Neural cell (in vitro differentiated cells): ENCODE results near the gene RBM5. TPM values are rescaled to one million over a fixed set of nuclear protein-coding genes. Genes with fewer than 3 reads are reported as not detected.

Source experiments
- H2AFZ ChIP-seq: fragments of 200-600, 300-800 bp; sonication (generic), shearing (Covaris generic); 2 replicates; pipeline ENCODE4 v1.6.0; 2014; ENCODE audit warnings: low read depth, mild to moderate bottlenecking, antibody characterized with exemption, low read length, moderate library complexity
- H3F3A ChIP-seq: fragments of 200-600 bp; shearing (Covaris generic); 2 replicates; pipeline ENCODE4 v1.6.1; 2016; ENCODE audit warnings: mild to moderate bottlenecking, moderate library complexity, mixed read lengths, antibody characterized with exemption, low read length; ENCODE audit not compliant: insufficient read depth, poor library complexity, severe bottlenecking
- H3K27ac ChIP-seq: fragments of 200-600, 300-800 bp; sonication (generic), shearing (Covaris generic); 2 replicates; pipeline ENCODE4 v1.5.1; 2014; ENCODE audit warnings: mild to moderate bottlenecking, low read length, moderate library complexity
- H3K27me3 ChIP-seq: fragments of 300-800, 200-600 bp; sonication (generic), shearing (Covaris generic); 2 replicates; pipeline ENCODE4 v1.6.0; 2014; ENCODE audit warnings: mild to moderate bottlenecking, low read depth, low read length, moderate library complexity; ENCODE audit not compliant: insufficient read depth
- H3K36me3 ChIP-seq: fragments of 300-800, 200-600 bp; sonication (generic), shearing (Covaris generic); 2 replicates; pipeline ENCODE4 v1.5.1; 2014; ENCODE audit warnings: mild to moderate bottlenecking, antibody characterized with exemption, low read length, moderate library complexity; ENCODE audit not compliant: insufficient read depth
- H3K4me2 ChIP-seq: fragments of 300-800, 200-600 bp; sonication (generic), shearing (Covaris generic); 2 replicates; pipeline ENCODE4 v1.6.0; 2014; ENCODE audit warnings: mild to moderate bottlenecking, low read length
- H3K4me3 ChIP-seq: fragments of 300-800, 200-600 bp; sonication (generic), shearing (Covaris generic); 2 replicates; pipeline ENCODE4 v1.5.1; 2014; ENCODE audit warnings: mild to moderate bottlenecking, low read length, moderate library complexity
- H3K79me2 ChIP-seq: fragments of 200-600 bp; shearing (Covaris generic); replicated peaks from 2 replicates; pipeline ENCODE4 v1.6.0; 2014; ENCODE audit warnings: mild to moderate bottlenecking, low read length, moderate library complexity; ENCODE audit not compliant: insufficient read depth
- H3K9ac ChIP-seq: fragments of 300-800, 200-600 bp; sonication (generic), shearing (Covaris generic); 2 replicates; pipeline ENCODE4 v1.6.1; 2016; ENCODE audit warnings: mild to moderate bottlenecking, low read length, mixed read lengths
- H3K9me2 ChIP-seq: fragments of 200-600 bp; shearing (Covaris generic); 2 replicates; pipeline ENCODE4 v1.6.1; 2016; ENCODE audit warnings: mild to moderate bottlenecking, low read length, mixed read lengths; ENCODE audit not compliant: insufficient read depth
- H3K9me3 ChIP-seq: fragments of 200-600, 300-800 bp; sonication (generic), shearing (Covaris generic); 2 replicates; pipeline ENCODE4 v1.6.1; 2016; ENCODE audit warnings: mild to moderate bottlenecking, mixed run types, low read length, moderate library complexity, mixed read lengths
- H4K20me1 ChIP-seq: fragments of 200-600 bp; shearing (Covaris generic); 2 replicates; pipeline ENCODE4 v1.6.1; 2016; ENCODE audit warnings: mild to moderate bottlenecking, mixed run types; ENCODE audit not compliant: insufficient read depth
- CTCF ChIP-seq: fragments of 450-650 bp; IDR thresholded peaks from 2 replicates; pipeline ENCODE4 v1.5.1; 2014; ENCODE audit warnings: antibody characterized with exemption, mild to moderate bottlenecking, moderate library complexity; ENCODE audit not compliant: poor library complexity, severe bottlenecking
- EP300 ChIP-seq: fragments of 450-650 bp; conservative IDR thresholded peaks from 2 replicates; pipeline ENCODE4 v1.6.1; 2014; ENCODE audit warnings: antibody characterized with exemption, mild to moderate bottlenecking, moderate library complexity; ENCODE audit not compliant: poor library complexity, severe bottlenecking
- EZH2 ChIP-seq: fragments of 200-600, 300-800 bp; shearing (Covaris generic), sonication (generic); IDR thresholded peaks from 2 replicates; pipeline ENCODE4 v1.6.1; 2014; ENCODE audit warnings: antibody characterized with exemption, low read length, borderline replicate concordance, mild to moderate bottlenecking; ENCODE audit not compliant: insufficient read depth, poor library complexity, severe bottlenecking
- MXI1 ChIP-seq: fragments of 450-650 bp; conservative IDR thresholded peaks from 2 replicates; pipeline ENCODE4 v1.6.1; 2014; ENCODE audit warnings: antibody characterized with exemption, mild to moderate bottlenecking; ENCODE audit not compliant: poor library complexity, severe bottlenecking
- POLR2AphosphoS5 ChIP-seq: IDR thresholded peaks from 2 replicates; pipeline ENCODE4 v1.6.1; 2012
- RAD21 ChIP-seq: fragments of 450-650 bp; conservative IDR thresholded peaks from 2 replicates; pipeline ENCODE4 v1.6.1; 2014; ENCODE audit warnings: antibody characterized with exemption, mild to moderate bottlenecking, moderate library complexity
- REST ChIP-seq: IDR thresholded peaks from 2 replicates; pipeline ENCODE4 v1.6.1; 2012; ENCODE audit warnings: borderline replicate concordance
- SMC3 ChIP-seq: fragments of 450-650 bp; conservative IDR thresholded peaks from 2 replicates; pipeline ENCODE4 v1.6.1; 2014; ENCODE audit warnings: antibody characterized with exemption, mild to moderate bottlenecking, moderate library complexity; ENCODE audit not compliant: poor library complexity
- TAF1 ChIP-seq: IDR thresholded peaks from 2 replicates; pipeline ENCODE4 v1.6.1; 2012; ENCODE audit warnings: low read depth
- polyA plus RNA-seq: library from polyadenylated mRNA; depleted of rRNA; stranded (reverse); fragments of >200 nt; gene quantifications from 2 replicates; pipeline ENCODE4 v1.2.3, GENCODE V29; 2014

The RBM5 gene
- polyA plus RNA-seq, 1 donor from 2014 or later, result 632 TPM

GRCh38 chr3:50090984-50091383 lies 2.3 kb downstream of the RBM5 start:
- Histone ChIP-seq H3K27ac (no peak overlapping the region), H3K27me3 (no peaks in the 10 kb centered on the region), H4K20me1 (peaks cover 6% of the 10 kb centered on the region), H3K79me2 (peaks cover 42% of the 10 kb centered on the region), H3K4me3 (peak overlapping the region; percentile 77), H3F3A (no peaks in the 10 kb centered on the region), H3K9me3 (no peaks in the 10 kb centered on the region), H3K9ac (peak overlapping the region; percentile 98), H3K9me2 (no peaks in the 10 kb centered on the region), H2AFZ (no peak overlapping the region), H3K36me3 (peaks cover 4% of the 10 kb centered on the region), H3K4me2 (peak overlapping the region; percentile 77)
- TF ChIP-seq EP300 (no peak), REST (no peak), MXI1 (no peak), CTCF (no peak), EZH2 (no peak), RAD21 (no peak), SMC3 (no peak), TAF1 (no peak), POLR2AphosphoS5 (no peak)

- Histone ChIP-seq H3K4me3 (no peak overlapping the region), H3K4me2 (no peak overlapping the region), H3K9me2 (no peaks in the 10 kb centered on the region), H3K9me3 (no peaks in the 10 kb centered on the region), H3K36me3 (peaks cover 10% of the 10 kb centered on the region), H3K79me2 (peaks cover 25% of the 10 kb centered on the region), H3K27me3 (no peaks in the 10 kb centered on the region), H4K20me1 (peaks cover 6% of the 10 kb centered on the region), H3F3A (no peaks in the 10 kb centered on the region), H2AFZ (no peak overlapping the region), H3K27ac (no peak overlapping the region), H3K9ac (no peak overlapping the region)
- no peak for TF ChIP-seq EZH2
- TF ChIP-seq CTCF, result no peak
- TF ChIP-seq RAD21, result no peak
- TF ChIP-seq TAF1, result no peak
- no peak for TF ChIP-seq POLR2AphosphoS5
- no peak for TF ChIP-seq REST
- TF ChIP-seq MXI1, result no peak
- TF ChIP-seq SMC3, result no peak
- TF ChIP-seq EP300, result no peak
These were observed 6.8 kb downstream of the RBM5 start for GRCh38 chr3:50095352-50095998.
